EH (cell line): ENCODE data around the gene SNRPD2.

Source experiments
- DNase-seq: peaks from one replicate; pipeline ENCODE4 v3.0.0-alpha.2; 2015; ENCODE audit warnings: low read depth

SNRPD2 gene

DNA sequence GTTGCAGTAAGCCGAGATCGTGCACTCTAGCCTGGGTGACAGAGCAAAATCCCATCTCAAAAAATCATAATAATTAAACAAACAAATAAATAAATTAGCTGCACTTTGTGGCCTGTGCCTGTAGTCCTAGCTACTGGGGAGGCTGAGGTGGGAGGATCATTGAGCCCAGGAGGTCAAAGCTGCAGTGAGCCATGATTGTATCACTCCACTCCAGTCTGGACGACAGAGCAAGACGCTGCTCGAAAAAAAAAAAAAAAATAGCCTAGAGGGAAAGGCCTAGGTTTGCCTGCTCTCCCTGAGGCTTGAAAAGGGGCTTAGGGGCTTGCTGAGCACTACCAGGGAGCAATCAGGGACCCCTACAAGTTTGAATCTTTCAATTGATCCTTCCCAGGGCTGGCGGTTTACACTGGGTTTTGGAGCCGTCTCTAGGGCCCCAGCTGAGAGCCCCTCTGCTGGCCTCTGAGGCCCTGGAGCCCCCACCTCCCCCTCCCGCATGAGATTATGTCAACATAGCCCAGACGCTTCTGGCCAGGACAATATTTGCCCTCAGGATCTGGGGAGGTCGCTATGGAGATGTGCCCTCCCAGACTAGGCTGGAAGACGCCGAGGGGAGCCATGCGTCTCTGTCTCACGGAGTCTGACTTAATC is 34.1 kb downstream of the SNRPD2 start:
- no peak for DNase-seq

DNA sequence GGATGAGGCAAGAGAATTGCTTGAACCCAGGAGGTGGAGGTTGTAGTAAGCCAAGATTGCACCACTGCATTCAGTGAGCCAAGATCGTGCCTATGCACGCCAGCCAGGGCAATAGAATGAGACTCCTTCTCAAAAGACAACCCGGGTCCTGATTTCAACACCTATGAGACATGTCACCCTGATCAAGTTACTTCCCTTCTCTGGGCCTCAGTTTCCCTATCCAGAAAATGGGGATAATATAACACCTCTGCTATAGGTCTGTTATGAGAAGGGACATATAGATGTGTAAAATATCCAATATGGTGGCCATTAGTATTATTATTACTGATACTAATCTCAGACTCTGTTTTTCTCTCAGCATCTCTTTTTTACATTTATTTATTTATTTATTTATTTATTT is 36.7 kb downstream of the SNRPD2 start:
- DNase-seq = no peak

DNA sequence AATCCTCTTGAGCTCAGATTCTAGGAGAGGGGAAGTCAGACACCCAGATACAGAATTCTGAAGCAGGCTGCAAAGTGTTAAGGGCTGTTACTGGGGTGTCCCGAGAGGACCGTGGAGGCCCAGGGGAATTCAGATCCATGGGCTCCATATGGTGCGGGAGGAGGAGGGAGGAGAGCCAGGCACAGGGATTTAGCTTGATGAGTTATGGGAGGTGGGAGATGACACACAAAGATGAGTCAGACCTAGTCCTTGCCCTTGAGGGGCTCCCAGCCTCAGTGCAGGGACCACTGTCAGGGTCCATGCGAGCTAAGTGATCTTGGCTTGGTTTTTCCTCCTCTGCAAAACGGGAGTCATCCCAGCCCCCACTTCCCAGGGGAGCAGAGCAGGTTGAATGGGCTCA is 38.1 kb downstream of the SNRPD2 start:
- DNase-seq = no peak

DNA sequence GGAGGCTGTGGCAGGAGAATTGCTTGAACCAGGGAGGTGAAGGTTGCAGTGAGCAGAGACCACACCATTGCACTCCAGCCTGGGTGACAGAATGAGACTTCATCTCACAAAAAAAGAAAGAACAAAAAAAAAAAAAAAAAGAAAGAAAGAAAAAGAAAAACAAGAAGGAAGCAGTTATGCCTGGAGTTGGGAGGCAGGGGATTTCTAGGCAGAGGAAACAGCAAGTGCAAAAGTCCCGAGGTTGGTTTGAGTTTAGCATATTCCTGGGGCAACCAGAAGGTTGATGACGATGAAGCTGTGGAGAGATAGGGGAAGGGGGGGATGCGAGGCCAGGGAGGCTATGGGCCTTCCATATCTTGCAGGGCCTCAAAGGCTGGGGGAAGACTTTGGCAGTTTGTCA is 41.0 kb downstream of the SNRPD2 start:
- DNase-seq = no peak

DNA sequence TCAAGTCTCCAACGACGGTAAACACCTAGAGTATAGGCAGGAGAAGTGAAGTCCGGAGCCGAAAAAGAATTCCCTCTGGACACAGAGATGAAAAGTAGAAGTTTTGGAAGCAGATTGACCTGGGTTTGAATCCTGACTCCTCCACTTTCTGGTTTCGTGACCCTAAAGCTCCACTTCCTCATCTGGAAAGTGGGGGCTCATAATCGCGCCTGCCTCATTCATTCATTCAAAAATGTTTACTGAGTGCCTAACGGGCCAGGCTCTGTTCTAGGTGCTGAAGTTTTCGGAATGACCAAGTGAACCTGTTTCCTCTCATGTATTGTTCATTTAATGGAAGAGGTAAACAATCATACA is 45.4 kb downstream of the SNRPD2 start:
- no peak for DNase-seq

DNA sequence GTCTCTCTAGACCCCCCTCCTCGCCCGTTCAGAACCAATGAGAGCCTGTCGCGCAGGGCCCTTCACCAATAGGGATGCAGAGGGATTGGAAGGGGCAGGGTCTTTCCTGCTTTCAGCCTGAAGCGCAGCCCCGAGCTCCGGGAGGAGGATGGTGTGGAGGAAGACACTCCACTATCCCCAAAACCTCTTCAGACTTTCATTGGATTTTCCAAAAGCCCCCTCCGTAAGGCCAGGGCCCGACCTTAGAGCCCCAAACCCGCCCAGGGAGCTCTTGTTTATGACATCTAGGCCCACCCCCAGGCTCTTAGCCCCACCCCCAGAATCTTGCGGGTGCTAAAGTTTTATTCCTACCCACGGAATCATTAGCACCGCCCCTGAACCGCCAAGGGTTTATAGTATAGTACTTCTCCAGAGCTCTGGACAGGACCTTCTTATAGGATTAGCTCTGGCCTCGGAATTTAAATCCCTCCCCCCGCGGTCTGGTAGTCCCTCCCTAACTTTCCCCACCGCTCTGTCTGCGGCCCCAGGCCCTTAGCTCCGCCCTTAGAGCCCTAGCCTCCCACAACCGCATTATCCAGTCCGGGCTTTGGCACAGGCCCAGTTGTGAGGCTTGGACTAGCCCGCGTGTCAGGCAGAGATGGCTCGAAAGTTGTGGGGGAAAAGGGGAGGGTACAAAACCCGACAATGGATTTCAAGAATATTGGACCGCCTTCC is 46.0 kb downstream of the SNRPD2 start:
- DNase-seq = peak; percentile 93

DNA sequence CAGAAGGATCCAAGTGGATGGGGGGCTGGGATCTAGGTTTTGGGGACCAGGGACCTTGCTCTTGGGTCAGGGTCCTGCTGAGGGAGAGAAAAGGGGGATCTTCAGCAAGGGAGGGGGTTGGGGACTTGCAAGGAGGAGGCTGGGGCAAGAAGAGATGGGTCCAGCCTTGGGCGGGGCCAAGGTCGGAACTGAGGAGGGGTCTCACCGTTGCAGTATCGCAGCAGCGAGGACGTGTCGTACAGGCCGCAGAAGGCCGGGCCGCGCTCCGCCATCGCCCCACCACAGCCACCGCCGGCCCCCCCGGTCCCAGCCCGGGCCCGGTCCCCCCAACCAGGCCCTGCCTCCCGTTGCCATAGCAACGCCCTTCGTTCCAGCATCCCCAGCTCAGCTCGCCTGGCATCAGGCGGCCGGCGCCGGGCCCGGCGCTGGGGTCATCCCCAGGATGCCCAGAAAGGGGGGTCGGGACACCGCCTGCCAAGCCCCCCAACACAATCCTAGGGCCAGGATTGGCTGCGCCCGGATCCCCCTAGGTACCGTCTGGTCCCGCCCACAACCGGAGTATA is 46.6 kb downstream of the SNRPD2 start:
- no peak for DNase-seq

DNA sequence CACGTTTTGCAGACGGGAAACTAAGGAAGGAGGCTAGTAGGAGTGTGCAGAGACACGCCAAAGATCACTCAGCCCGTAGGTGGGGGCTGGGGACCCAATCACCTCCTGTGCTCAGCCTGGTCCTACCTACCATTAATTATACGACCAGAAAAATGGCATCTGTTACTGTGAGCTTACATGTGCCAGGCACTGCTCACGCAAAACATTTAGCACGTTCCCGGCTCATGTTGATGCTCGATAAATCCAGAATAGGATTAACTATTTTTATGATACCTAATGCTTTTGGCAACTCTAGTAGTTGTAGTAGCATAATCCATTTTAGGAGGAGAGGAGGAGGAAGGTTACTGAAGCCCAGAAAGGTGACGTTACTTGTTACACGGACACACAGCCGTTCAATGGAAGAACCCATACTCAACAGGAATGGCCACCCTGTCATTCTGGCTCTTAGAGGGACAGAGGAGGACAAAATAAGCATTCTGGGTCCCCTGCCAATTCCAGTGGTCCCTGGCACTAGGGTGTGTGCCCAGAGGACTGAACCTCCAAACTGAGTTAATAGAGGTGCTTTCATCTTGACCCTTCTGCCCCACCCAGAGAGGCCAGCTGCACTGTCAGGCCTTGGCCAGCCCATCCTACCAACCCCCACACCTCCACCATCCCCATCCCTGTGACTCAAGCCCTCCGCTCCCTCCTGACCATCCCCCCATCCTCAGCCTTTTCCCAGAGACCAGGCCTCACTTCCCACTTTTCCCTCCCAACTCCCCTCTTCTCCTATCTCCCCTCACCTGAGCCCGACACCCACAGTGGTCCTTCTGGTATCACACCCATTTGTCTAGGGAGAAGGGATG is 47.6 kb downstream of the SNRPD2 start:
- no peak for DNase-seq

DNA sequence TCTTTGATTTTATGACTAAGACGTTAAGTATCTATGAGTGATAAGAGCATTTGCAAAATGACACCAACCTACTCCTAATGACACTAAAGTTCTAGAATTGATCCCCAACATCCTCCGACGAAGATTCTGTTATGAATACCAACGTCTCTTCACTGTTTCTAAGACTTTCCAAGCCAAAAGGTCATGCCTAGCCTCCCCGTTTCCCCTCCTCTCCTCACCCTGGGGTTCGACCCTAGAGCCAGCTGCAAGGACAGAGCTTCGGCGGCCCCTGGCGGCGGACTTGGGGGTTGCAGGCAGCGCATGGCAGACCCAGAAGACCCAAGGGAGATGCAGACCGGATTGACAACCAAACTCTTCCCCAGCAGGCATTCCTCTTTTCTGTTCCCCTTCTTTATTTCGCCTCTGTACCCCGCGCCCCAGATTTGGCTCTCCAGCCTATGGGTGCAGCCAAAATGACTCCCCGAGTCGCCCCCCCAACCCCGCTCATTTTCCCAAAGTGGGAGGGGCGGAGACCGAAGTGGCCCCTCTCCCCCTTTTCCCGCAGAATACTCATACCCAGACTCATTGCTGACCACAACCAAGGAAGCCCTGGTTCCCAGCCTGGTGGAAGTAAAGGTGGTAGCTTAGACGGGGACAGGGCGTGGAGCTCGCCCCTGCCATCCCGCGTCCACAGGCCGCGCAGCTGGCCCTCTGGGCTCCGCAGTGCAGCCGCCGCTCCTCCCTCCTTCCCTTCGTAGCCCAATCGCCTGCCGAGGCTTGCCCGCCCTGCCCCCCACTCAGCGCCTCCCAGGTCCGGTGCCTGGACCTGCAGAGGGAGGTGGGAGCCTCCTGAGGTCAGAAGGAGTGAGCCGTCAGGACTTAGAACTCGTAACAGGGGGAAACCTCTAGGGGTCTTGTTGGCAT is 48.5 kb downstream of the SNRPD2 start:
- peak; percentile 77 for DNase-seq

DNA sequence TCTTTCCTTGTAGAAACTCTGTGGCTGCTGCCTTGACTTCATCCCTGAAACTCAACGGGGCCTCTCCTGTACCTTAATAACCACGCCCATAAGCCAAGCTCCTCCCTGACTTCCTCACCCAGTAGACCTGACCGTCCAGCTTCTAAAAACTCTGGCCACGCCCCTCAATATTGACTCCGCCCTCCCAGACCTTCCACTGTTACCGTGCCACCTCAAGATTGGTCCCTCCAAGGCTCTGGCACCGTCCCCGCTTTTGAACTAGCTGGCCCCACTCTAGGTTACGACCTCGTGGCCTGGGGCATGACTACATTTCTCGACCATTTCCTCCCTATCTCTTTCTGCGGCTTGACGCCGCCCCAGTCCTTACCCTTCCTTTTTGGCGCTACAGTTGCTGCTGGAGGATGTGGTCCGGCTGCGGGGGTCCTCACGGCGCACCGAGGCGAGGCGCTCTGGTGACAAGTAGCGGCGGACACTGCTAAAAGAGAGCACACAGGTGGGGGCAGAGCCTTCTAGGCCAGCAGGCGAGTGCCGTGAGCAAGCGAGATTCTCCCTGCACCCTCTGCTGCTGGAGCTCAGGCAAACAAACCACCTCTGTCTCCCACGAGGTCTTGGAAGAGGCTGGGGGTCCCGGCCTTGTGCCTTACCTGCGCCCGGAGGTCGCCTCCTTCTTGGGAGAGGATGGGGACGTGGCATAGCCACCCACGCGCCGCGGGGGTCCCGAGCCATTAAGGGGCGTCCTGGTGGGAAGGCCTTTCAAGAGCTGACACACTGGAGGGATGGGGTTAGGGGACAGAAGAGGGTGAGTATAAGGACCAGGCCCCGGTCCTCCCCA is 50.3 kb downstream of the SNRPD2 start:
- DNase-seq = peak; percentile 91

DNA sequence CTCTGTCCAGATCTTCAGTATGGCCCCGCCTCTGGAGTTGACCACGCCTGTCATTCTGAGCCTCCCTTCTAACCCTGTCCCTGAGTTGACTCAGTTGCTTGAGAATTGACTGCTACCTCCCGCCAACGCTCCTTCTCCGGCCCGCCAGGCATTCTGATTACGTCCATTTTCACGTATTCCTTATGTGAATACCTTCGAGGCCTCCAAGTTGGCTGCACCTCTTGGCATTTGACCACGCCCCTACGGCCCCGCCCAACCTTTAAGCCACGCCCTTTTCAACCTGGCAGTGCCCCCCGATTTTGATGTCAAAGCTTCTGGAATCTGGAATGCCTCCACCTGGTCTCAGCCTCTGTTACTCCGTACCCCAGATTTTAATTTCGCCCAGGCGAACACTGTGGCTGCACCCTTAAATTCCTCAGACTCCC is 50.9 kb downstream of the SNRPD2 start:
- no peak for DNase-seq

DNA sequence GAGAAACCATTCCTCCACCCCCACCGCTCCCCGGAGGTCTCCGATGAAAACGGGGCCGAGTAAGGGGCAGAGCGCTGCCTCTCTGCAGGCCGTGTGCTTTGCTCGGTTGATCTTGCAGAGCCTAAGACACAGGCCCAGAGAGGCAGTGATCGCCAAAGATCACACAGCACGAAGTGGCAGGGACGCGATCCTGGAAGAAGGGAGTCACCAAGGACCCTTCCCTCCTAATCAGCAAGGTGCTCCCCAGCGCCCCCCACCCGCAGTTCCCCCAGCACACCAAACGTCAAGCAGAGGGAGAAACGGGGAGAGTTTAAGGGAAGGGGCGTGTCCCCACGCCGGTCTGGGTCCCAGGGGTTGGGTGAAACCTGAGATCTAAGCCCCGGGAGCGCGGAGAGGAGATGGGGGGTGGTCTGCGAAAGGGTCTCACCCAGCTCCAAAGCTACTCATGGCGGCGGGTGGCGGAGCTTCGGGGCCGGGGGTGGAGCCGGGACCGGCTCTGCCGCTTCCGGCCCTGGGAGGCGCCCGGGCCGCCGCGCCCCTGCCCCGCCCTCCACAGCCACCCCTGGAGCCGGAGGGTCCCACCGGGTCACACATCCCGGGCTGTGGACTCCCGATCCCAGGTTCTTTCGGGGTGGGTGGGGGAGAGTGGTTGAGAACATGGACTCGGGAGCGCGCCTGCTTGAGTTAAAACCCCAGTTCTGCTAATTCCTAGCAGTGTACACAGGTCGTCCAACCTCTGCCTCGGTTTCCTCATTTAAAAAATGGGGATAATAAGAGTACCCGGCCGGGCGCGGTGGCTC is 52.6 kb downstream of the SNRPD2 start, which contains the start of gene EML2:
Gene EML2, minus strand, starts transcription at position 468 of the 800 bp plus-strand sequence. Its CDS starts 21 bp downstream, at position 447.
- DNase-seq = peak; percentile 46

DNA sequence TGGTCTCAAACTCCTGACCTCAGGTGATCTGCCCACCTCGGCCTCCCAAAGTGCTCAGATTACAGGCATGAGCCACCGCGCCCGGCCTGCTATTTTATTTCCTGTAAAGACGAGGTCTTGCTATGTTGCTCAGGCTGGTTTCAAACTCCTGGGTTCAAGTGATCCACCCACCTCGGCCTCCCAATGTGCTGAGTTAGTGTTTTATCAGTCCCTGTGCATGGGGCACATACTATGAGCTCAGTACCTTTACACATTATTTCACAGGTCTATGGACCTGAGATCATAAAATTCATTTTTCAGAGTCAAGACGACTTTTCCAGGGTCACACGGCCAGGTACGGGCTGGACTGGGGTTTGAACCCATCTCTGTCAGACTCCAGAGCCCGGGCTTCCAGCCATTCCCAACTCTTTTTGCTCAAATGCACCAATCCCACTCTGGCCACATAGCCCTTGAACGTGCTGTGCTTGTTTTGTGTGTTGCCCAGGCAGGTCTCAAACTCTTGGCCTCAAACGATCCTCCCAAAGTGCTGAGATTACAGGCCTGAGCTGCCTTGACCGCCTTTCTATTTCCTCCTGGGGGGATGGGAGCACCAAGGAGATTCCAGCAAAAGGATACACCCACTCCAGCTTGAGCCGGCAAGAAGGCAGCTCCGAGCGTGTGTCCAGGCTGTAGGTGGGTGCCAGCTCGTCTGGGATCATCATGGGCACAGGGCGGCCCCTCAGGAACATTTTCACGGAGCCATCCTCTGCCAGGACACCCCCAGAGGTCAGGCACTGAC is 53.7 kb downstream of the SNRPD2 start:
- peak; percentile 78 for DNase-seq
